ENCODE data around the gene ZBTB42. TPM values are rescaled to one million over a fixed set of nuclear protein-coding genes. Genes with fewer than 3 reads are reported as not detected.
A peak's percentile ranks its signal among the peaks of the same experiment; 100 is the strongest.

The ZBTB42 gene
- total and polyA plus RNA-seq, 2 of the 13 experiments (the other 11 are each of a cell fraction or from before 2014, with no cell fraction given): 2.8 to 4.2 TPM

GRCh38 chr14:104826189-104826860, 25.4 kb downstream of the ZBTB42 start (continued):
- TF ChIP-seq ZFYVE20 (CRISPR knock-in tag; IDR thresholded peaks at IDR 0.05; ENCODE audit: borderline replicate concordance, low read depth) (no peak), TAF15 (IDR thresholded peaks at IDR 0.05; ENCODE audit: low read depth, low read length, poor library complexity, severe bottlenecking) (no peak), REL (CRISPR knock-in tag; conservative IDR thresholded peaks at IDR 0.05) (no peak), MAFF (IDR thresholded peaks at IDR 0.05; ENCODE audit: low read depth, low read length) (no peak), SP140L (CRISPR knock-in tag; IDR thresholded peaks at IDR 0.05; ENCODE audit: borderline replicate concordance) (no peak), SOX5 (CRISPR knock-in tag; IDR thresholded peaks at IDR 0.05; ENCODE audit: borderline replicate concordance) (no peak)
- TF ChIP-seq, protein P1, sequence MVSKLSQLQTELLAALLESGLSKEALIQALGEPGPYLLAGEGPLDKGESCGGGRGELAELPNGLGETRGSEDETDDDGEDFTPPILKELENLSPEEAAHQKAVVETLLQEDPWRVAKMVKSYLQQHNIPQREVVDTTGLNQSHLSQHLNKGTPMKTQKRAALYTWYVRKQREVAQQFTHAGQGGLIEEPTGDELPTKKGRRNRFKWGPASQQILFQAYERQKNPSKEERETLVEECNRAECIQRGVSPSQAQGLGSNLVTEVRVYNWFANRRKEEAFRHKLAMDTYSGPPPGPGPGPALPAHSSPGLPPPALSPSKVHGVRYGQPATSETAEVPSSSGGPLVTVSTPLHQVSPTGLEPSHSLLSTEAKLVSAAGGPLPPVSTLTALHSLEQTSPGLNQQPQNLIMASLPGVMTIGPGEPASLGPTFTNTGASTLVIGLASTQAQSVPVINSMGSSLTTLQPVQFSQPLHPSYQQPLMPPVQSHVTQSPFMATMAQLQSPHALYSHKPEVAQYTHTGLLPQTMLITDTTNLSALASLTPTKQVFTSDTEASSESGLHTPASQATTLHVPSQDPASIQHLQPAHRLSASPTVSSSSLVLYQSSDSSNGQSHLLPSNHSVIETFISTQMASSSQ (IDR thresholded peaks at IDR 0.05; ENCODE audit: low read depth): no peak
- TF ChIP-seq, protein P1 (CRISPR knock-in tag; IDR thresholded peaks at IDR 0.05; ENCODE audit: borderline replicate concordance): no peak

DNA sequence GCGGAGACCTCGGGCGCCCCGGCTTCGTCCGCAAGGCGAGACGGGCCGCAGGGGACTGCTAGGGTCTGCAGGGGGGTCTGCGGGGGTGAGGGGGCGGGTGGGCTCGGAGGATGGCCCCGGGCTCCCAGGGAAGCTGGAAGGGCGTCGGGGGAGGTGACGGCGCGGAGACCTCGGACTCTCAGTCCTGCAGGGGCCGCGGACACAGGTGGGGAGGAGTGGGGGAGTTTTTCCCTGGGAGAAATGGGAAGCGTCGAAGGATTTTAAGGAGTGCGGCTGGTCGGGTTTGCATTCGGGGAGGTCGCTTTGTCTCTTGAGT, 25.9 kb downstream of the ZBTB42 start:
- peak overlapping the region; percentile 61 for H3K9ac ChIP-seq (ENCODE audit: insufficient read depth, low read depth, low read length)
- no peaks in the 10 kb centered on the region for H3K36me3 ChIP-seq (replicated peaks in 1 of 2; ENCODE audit: control insufficient read depth in 1 of 2, insufficient read depth in 2 of 2, low read length in 2 of 2)
- no peak overlapping the region for H2AFZ ChIP-seq (ENCODE audit: low read length)
- intact Hi-C loops (cut with micrococcal nuclease; ENCODE audit: unreplicated experiment): loop anchor here (2.0 kb wide), 1 partner anchor 38 kb away; the partner anchor contains the start of gene CEP170B
- FAIRE-seq (no peak), ATAC-seq (no peak), DNase-seq (ENCODE audit: low spot score) (no peak)
- no peaks in the 10 kb centered on the region for H3K79me2 ChIP-seq (ENCODE audit: insufficient read depth, low read length)
- peak overlapping the region; percentile 95 for H3K4me2 ChIP-seq (ENCODE audit: low read depth, low read length)
- peak overlapping the region; percentile 56 for H3K27ac ChIP-seq (ENCODE audit: extremely low read length, insufficient read depth, low read length)
- BruUV-seq (replicated peaks): no TSS peak
- H3K4me3 ChIP-seq (replicated peaks in 1 of 3; ENCODE audit: insufficient read depth in 1 of 3, low read depth in 2 of 3, low read length in 3 of 3): peak overlapping the region; percentile 66 to 82 (median 77)
- H4K20me1 ChIP-seq (ENCODE audit: insufficient read depth, low read length): no peaks in the 10 kb centered on the region
- no peaks in the 10 kb centered on the region; a peak in 1 of 5 replicates for H3K27me3 ChIP-seq (ENCODE audit: control insufficient read depth in 1 of 2, insufficient read depth in 2 of 2, low read length in 2 of 2)
- under 1% methylated on average over 10 of the region's 27 CpGs for WGBS (ENCODE audit: low lambda C conversion rate)
- in situ Hi-C loops (cut with HindIII; ENCODE audit: extremely low pct_ligation_motif_present, low pct_unique_long_range_greater_than_20kb): loop anchor here (5.0 to 10.0 kb wide), 2 partner anchors 40 to 172 kb away; partner anchors contain the start of gene CEP170B
- POLR2A ChIA-PET: interaction anchor here (1.0 to 2.8 kb wide), 11 partner anchors 20 to 161 kb away, joined by 3 to 36 read pairs (median 4); partner anchors contain the start of genes CEP170B, SIVA1 and ZBTB42
- no peaks in the 10 kb centered on the region for H3K9me3 ChIP-seq (ENCODE audit: low read length)
- H3K4me1 ChIP-seq (ENCODE audit: insufficient read depth, low read length): peaks cover 24% of the 10 kb centered on the region
- CTCF ChIA-PET (ENCODE audit: low intra/inter-chr PET ratio, low total read pairs): interaction anchor here (0.7 to 3.0 kb wide), 3 partner anchors 26 to 58 kb away, joined by 3 to 10 read pairs (median 4); partner anchors contain the start of gene ZBTB42
- TF ChIP-seq POLR2AphosphoS5 (IDR thresholded peaks at IDR 0.05; ENCODE audit: low read depth, low read length) (peak; percentile 82), SP5 (CRISPR knock-in tag; IDR thresholded peaks at IDR 0.05; ENCODE audit: borderline replicate concordance, low read depth) (no peak), POLR2A (IDR thresholded peaks at IDR 0.05; ENCODE audit: insufficient read depth in 1 of 2, low read depth in 2 of 2, low read length in 2 of 2) (peak in 1 of 2 experiments; percentile 43; a peak in 2 of 4 replicates), ZNF580 (CRISPR knock-in tag; IDR thresholded peaks at IDR 0.05; ENCODE audit: borderline replicate concordance, low read depth) (no peak), GATAD1 (CRISPR knock-in tag; IDR thresholded peaks at IDR 0.05) (no peak), ZFP91 (CRISPR knock-in tag; IDR thresholded peaks at IDR 0.05; ENCODE audit: borderline replicate concordance) (no peak)

All from HepG2 (cell line).